Measurements from ENCODE around the gene NCOA1. TPM values are rescaled to one million over a fixed set of nuclear protein-coding genes. Genes with fewer than 3 reads are reported as not detected.

Gene NCOA1
- polyA plus RNA-seq, 1 donor (not counting 4 experiments of a cell fraction or from before 2014, with no cell fraction given): 5.0 TPM

- Histone ChIP-seq H2AFZ (ENCODE audit: control insufficient read depth, low read length) (no peak overlapping the region), H3K4me1 (ENCODE audit: control insufficient read depth, extremely low read depth, insufficient read depth, low read length) (no peaks in the 10 kb centered on the region), H3K9me1 (ENCODE audit: control insufficient read depth, extremely low read depth, insufficient read depth, low read length) (no peaks in the 10 kb centered on the region), H3K27me3 (ENCODE audit: control insufficient read depth, extremely low read depth, insufficient read depth, low read length) (no peaks in the 10 kb centered on the region), H3K9me3 (ENCODE audit: control insufficient read depth, low read depth, low read length) (no peaks in the 10 kb centered on the region), H3K79me2 (ENCODE audit: control insufficient read depth, insufficient read depth, low read length) (no peaks in the 10 kb centered on the region), H3K4me2 (ENCODE audit: control insufficient read depth, extremely low read depth, insufficient read depth, low read depth, low read length) (no peak overlapping the region), H3K4me3 (ENCODE audit: control insufficient read depth in 2 of 3, extremely low read depth in 1 of 3, insufficient read depth in 2 of 3, low read depth in 1 of 3, low read length in 3 of 3) (no peak overlapping the region), H4K20me1 (ENCODE audit: control insufficient read depth, extremely low read depth, insufficient read depth, low read length) (no peaks in the 10 kb centered on the region), H3K9ac (ENCODE audit: control insufficient read depth, extremely low read depth, insufficient read depth, low read length) (no peak overlapping the region), H3K36me3 (ENCODE audit: control insufficient read depth in 2 of 2, extremely low read depth in 1 of 2, insufficient read depth in 2 of 2, low read length in 2 of 2) (no peaks in the 10 kb centered on the region), H3K27ac (ENCODE audit: control insufficient read depth, insufficient read depth, low read length) (no peak overlapping the region)
- TF ChIP-seq CTCF (optimal IDR thresholded peaks at IDR 0.05 in 1 of 3, IDR thresholded peaks at IDR 0.05 in 1 of 3, conservative IDR thresholded peaks at IDR 0.05 in 1 of 3; ENCODE audit: extremely low read depth in 1 of 3, insufficient read depth in 2 of 3, low read length in 3 of 3) (no peak), EZH2 (IDR thresholded peaks at IDR 0.05; ENCODE audit: low read length) (no peak)
- dilution Hi-C loops (cut with MboI; ENCODE audit: extremely low pct_ligation_motif_present, low sequenced_read_pairs): no loop called here
- FAIRE-seq (no peak), DNase-seq (ENCODE audit: low read depth, low spot score) (no peak)
Observed at GRCh38 chr2:24478243-24478642, 12.8 kb upstream of the NCOA1 start.

- Histone ChIP-seq H3K4me2 (ENCODE audit: control insufficient read depth, extremely low read depth, insufficient read depth, low read depth, low read length) (no peak overlapping the region), H3K9me1 (ENCODE audit: control insufficient read depth, extremely low read depth, insufficient read depth, low read length) (no peaks in the 10 kb centered on the region), H3K4me3 (ENCODE audit: control insufficient read depth in 2 of 3, extremely low read depth in 1 of 3, insufficient read depth in 2 of 3, low read depth in 1 of 3, low read length in 3 of 3) (no peak overlapping the region), H3K27ac (ENCODE audit: control insufficient read depth, insufficient read depth, low read length) (no peak overlapping the region), H3K27me3 (ENCODE audit: control insufficient read depth, extremely low read depth, insufficient read depth, low read length) (no peaks in the 10 kb centered on the region), H3K9me3 (ENCODE audit: control insufficient read depth, low read depth, low read length) (no peaks in the 10 kb centered on the region), H3K79me2 (ENCODE audit: control insufficient read depth, insufficient read depth, low read length) (no peaks in the 10 kb centered on the region), H3K4me1 (ENCODE audit: control insufficient read depth, extremely low read depth, insufficient read depth, low read length) (no peaks in the 10 kb centered on the region), H2AFZ (ENCODE audit: control insufficient read depth, low read length) (no peak overlapping the region), H4K20me1 (ENCODE audit: control insufficient read depth, extremely low read depth, insufficient read depth, low read length) (no peaks in the 10 kb centered on the region), H3K9ac (ENCODE audit: control insufficient read depth, extremely low read depth, insufficient read depth, low read length) (no peak overlapping the region), H3K36me3 (ENCODE audit: control insufficient read depth in 2 of 2, extremely low read depth in 1 of 2, insufficient read depth in 2 of 2, low read length in 2 of 2) (no peaks in the 10 kb centered on the region)
- TF ChIP-seq CTCF (optimal IDR thresholded peaks at IDR 0.05 in 1 of 3, IDR thresholded peaks at IDR 0.05 in 1 of 3, conservative IDR thresholded peaks at IDR 0.05 in 1 of 3; ENCODE audit: extremely low read depth in 1 of 3, insufficient read depth in 2 of 3, low read length in 3 of 3): no peak
- no peak for TF ChIP-seq EZH2 (IDR thresholded peaks at IDR 0.05; ENCODE audit: low read length)
- DNase-seq (ENCODE audit: low read depth, low spot score) (no peak), FAIRE-seq (no peak)
- dilution Hi-C loops (cut with MboI; ENCODE audit: extremely low pct_ligation_motif_present, low sequenced_read_pairs): no loop called here
Observed at GRCh38 chr2:24480245-24480644, 10.8 kb upstream of the NCOA1 start.

Data from keratinocyte (primary cell).